NCI-H1694 treated with DMSO at 0.1 percent for 48 hours (cell line): ENCODE measurements around the gene NAGA.
"Not testable (repeated sequence)": the region's sequence is repeated elsewhere in the genome, so short reads cannot be mapped to it uniquely, and the experiment has no call there.

Experiments used
- DNase-seq: peaks from one replicate; lab custom pipeline; 2025; lab: John Stamatoyannopoulos, UW

The NAGA gene

DNA sequence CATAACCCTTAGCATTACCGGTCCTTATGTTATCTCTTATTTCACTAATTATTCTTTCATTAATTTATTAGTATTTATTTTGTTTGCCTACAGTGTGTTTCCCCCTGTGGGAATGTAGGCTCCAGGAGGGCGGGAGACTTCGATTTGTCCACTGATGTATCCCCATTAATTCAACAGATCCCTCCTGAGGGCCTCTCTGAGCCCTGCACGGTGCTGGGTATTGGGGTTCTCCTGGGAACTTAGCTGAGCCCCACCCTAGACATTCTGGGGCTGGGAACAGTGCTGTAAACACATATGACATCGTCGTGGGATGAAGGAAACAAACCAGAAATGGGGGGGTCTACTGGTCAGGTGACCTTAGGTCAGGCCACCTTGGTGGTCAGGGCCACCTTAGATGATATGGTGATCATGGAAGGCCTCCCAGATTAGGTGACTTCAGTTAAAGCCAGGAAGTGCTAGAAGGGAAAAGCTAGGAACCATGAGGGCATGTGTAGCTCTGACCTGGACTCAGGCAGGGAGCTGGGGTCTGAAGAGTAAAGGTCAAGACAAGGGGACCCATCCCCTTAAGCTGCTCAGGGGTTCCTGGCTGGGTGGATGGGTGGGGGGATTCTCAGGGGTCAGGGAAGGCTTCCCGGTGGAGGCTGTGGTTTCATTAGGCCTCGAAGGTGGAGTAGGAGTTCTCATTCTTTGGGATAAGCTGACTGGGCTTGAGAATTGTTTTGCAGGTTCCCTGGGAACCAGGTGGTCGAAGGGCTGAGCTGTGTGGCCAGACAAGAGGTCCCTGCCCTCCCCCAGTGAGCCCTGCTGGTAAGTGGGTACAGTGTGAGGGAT lies 4.4 kb upstream of the NAGA start:
- DNase-seq: no peak

DNA sequence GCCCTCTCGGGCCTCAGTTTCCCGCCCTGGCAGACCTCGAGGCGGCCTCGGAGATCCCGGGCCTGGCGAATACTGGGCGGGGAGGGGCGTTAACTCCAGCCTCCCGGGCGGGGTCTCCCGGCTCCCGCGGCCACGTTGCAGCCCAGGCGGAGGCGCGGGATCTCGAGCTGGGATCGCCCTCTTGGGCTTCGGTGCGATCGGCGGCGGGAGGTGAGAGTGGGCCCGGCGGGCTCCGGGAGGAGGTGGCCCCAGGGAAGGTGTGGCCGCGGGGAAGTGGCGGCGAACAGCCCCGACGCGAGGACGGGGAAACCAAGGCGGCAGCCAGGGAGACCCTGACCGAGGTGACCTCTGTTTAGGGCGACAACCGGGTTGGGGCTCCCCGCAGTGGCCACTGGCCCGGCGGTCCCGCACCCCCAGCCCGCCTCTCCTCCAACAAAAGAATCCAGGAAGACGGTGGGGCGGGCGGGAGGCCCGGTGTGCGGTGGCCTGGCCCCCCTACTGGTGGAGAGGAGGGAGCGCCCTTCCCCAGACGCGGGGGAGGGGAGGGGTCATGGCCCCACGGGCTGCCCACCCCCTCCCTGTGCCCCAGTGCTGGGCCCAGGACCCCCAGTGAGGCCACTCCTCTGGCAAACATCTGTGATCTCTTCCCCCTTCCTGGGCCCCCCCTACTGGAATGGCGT lies 3.7 kb upstream of the NAGA start, which contains the start of gene PHETA2:
Gene PHETA2, plus strand, starts transcription at position 117 of the 680 bp plus-strand sequence. CDS start 3,046 bp downstream, outside the sequence.
- DNase-seq: no peak

DNA sequence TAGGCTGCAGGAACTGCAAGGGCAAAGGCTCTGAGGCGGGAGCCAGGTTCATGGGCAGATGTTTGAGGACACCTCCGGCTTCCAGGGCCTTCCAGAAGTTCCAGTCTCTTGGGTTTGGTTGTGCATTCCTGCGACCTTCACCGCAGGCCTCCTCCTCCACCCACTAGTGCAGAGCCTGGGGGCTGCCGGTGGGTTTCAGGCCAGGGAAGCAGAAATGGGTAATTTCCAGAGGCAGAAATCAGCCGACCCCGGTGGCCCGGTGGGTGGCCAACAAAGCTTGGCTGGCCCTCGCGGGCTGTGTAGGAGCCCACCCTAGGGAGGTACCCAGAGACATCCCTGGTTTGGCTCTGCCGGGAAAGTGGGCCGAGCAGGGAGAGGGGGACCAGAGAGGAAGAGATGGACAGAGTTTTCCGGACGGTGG lies 3.0 kb upstream of the NAGA start:
- no peak for DNase-seq

DNA sequence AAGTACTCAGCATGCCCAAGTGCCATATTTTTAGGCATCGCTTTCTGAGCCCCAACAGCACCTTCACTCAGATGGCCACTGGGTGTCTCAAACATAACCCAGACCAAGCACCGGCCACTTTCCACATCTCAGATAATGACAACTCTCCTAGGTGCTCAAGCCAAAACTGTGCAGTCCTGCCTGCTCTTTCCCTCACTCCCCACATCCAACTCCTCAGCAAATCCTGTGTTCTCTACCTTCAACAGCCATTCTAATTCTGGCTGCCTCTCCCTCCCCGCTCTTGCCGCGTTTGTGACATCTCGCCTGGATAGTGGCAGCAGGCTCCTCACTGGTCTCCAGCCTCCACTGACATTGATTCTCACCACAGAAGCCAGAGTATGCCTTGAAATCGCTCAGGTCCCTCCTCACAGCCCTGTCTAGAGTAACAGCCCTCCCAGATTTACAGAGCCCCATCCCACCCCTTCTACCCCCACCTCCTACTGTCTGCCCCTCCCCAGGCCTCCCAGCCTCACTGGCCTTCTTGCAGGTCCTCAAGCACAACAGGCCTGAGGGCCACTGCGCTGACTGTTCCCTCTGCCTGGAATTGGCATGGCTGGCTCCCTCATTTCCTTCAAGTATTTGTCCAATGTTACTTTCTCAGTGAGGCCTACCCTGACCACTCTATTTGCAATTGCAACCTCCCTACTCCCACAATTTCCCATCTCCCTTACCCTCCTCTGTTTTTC lies 2.2 kb upstream of the NAGA start:
- no peak for DNase-seq

GRCh38 chr22:42071508-42071907 lies 896 bp upstream of the NAGA start:
- not testable (repeated sequence) for DNase-seq

DNA sequence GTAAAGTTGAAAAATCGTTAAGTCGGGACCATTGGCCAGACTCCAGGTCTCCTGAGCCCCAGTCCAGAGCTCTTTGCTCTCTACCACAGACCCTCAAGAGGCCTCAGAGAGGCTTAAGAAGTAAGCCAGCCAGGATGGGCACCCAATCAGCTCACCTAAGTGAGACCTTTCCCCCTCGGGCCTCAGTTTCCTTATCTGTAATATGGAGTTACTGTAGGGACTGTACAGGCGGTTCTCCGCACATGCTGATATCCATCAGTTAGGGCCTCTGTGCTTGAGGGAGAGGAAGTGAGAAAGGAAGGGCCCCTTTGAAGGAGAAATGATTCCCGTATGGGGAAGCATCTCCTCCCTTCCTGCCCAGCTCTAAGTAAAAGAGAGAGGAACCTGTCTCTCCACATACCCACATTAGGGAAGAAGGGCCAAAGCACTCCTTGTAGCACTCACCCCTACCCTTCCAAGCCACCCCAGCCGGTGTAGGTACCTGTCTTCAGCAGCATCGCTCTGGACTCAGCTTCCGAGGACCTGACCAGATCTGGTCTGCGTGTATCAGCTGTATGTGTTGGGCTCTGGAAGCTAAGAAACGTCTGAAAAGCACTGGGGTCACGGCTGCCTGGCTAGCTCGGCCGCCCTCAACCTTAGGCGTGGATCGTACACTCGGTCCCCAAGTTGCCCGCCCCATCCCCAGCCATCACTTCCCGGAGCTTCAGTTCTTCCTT lies 653 bp downstream of the NAGA start:
- DNase-seq: no peak

DNA sequence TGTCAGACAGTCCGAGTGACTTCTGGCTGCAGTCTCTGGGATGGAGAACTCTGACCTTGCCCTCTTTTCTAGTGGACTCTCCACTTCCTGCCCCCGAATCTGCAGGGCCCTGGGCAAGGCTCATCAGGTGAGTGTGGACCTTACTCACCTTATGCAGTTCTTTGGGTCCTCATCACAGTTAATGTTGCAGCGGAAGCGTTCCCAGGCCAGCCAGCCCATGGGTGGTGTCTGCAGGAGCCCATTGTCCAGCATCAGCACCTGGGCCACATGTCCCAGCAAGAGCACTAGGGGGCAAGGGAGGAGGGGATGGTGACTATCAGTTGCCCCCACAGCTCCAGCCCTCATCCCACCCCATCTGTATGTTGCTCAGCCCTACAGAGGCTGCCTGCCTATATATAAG lies 2.3 kb downstream of the NAGA start:
- DNase-seq: no peak

DNA sequence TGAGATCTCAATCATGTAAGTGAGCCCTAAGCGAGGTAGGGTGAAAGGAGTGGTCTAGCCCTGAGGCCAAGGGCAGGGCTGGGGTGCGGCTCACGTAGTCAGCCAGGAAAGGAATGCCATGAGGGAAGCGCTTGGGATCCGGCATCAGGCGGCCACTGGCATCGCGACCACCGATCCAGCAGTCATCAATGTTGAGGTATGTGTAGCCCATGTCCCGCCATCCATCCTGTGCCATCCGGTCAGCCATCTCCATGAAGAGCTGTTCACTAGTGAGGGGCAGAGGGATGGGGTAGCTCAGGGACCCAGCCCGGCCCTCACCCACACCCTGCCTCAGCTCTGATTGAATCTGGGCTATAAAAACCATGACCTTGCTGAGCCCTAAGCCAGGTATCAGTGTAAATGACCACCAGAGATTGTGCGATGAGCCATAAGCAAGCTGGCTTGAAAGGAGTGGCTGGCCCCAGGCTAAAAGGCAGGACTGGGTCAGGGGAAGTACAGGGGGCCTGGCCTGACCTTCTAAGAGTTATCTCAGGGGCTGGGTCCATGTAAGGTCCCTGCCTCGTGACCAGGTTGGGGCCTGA lies 2.9 kb downstream of the NAGA start:
- DNase-seq: no peak

- no peak for DNase-seq
Measured at GRCh38 chr22:42066937-42067336, 3.7 kb downstream of the NAGA start.

DNA sequence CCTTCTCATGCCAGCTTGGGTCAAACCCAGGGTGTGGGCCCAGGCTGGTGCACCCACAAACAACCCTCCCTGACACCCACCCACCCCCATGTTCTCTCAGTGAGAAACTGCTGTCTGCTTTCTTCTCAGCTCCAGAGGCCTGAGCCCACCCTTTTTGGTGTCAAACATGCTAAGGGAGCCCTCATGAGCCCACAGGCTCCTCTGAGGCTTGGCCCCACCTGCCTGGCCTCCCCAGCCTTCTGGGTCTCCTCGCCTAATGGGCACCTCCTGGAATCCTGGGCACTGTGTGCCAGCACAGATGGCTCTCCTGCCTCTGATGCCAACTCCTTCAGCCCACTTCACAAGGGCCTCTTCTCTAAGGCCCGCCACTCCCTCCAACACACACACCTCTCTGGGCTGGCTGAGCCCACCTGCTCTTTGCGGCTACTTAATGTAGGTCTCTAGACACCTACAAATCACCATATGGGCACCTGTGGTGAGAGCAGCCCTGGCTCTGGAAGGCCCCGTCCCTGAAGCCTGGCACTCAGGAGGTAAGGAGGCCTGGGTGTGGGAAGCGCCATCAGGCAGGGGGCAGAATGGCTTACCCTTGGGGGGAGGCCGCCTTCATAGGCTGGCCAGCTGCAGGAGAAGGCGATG lies 4.4 kb downstream of the NAGA start:
- DNase-seq: no peak

DNA sequence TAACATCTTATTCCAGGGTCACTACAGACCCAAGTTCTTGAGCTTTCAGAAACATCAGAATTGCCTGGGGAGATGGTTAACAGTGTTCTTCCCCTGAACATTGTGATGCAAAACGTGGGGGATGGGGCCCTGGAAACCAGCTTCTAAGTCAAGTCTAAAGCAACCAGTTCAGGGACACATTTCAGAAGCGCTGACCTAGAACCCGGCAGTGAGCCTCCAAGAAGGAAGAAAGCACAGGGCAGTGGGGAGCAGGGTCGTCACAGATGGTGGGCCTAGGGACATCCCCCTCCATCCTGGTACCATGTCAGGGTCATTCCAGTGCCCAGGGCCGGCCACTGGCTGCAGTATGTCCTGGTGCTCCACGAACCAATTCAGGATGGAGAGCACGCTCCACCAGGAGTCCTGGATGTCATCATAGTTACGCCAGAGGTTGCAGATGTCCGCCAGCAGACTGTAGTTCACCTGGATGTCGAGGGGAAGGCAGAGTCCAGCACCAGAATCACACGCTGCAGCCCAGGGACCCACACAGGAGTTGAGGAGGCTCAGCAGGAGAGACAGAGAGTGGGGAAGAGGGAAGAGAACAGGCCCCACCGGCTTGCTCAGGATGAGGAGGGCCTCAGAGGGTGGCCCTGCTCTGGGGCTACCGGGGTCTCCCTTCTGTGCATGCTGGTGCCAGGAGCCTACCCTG lies 5.0 kb downstream of the NAGA start:
- DNase-seq: no peak

- no peak for DNase-seq
Measured at GRCh38 chr22:42064629-42065028, 6.0 kb downstream of the NAGA start.

DNA sequence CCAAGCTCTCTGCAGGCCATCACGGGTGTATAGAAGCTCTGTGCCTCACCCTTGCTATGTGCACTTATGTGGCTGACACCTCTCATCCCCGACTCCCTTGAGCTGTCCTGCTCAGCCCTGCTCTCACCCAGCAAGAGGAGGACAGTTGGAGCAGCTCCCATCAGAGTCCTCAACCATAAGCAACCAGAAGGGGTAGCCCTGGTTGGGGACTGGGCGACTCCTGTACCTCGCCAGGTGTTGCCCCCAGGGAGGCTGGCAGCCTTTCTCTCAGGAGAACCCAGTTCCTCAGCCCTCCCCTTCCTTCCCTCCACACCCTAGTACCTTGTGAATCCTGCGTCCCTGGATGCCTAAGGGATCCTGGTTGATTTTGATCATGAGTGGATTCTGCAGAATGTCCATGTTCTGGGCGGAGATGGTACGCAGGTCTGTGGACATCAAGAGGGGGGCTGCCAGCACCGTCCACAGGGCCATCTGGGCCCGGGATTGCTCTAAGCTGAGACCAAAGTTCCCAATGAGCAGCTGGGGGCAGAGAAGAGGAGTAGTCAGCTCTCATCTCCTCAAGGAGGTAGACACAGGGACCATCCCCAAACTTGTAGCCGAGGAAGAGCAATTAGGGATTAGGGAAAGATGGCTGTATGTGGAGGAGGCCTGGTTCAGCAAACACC lies 8.0 kb downstream of the NAGA start:
- no peak for DNase-seq

- DNase-seq: no peak
Measured at GRCh38 chr22:42061041-42061440, 9.6 kb downstream of the NAGA start.

- DNase-seq: no peak
Measured at GRCh38 chr22:42060489-42060888, 10.1 kb downstream of the NAGA start.

DNA sequence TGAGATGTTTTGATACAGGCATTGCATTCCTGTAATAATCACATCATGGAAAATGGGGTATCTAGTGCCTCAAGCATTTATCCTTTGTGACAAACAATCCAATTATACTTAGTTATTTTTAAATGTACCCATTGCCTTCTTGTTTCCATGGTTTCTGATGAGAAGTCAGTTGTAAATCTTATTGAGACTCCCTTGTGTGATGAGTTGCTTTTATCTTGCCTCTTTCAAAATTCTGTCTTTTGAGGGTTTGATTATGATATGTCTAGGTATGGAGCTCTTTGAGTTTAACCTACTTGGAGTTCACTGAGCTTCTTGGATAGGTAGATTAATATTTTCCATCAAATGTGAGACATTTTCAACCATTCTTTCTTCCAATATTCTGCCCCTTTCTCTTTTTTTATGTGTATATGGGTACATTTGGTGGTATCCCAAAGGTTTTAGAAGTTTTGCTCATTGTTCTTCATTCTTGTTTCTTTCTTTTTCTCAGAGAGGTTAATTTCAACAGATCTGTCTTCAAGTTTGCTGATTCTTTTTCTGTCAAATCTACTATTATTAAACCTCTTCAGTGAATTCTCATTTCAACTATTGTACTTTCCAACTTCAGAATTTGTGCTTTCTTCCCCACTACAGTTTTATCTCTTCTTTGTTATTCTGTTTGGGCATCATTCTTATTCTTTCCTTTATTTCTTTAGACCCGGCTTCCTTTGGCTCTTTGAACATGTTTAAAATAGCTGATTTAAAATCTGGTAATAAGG lies 13.7 kb downstream of the NAGA start:
- no peak for DNase-seq

DNA sequence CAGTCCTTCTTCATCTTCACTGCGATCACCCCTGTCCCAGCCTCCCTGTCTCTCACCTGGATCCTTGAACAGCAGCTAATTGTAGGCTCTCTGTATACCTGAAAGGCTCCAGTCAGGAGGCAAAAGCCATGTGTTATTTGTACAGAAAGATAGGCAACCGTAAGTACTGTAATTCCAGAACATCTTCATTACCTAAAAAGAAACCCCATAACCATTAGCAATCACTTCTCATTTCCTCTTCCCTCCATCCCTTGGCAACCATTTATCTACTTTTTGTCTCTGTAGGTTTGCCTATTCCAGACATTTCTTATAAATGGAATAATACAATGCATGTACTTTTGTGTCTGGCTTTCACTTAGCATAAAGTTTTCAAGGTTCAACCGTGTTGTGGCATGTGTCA lies 17.8 kb downstream of the NAGA start:
- DNase-seq: no peak

GRCh38 chr22:42050641-42051180 lies 19.9 kb downstream of the NAGA start:
- DNase-seq: no peak

- DNase-seq: no peak
Measured at GRCh38 chr22:42041784-42042183, 28.8 kb downstream of the NAGA start.
